Spleen (tissue), 11 donors: ENCODE results near the gene ST6GALNAC4. TPM values are rescaled to one million over a fixed set of nuclear protein-coding genes. Genes with fewer than 3 reads are reported as not detected.

Source experiments
- DNase-seq: peaks from one replicate; pipeline ENCODE4 v3.0.0-alpha.2; 2020
- H3K27ac ChIP-seq, 8 donors: fragments of 200-600 bp; sonication (generic) in 7 of 8; 1 replicate in 4 of 8; 2 replicates in 4 of 8; pipeline versions ENCODE4 v1.5.0 to v1.8.0; 2016 to 2021; ENCODE audit warnings: inconsistent platforms in 4 of 8, mild to moderate bottlenecking in 4 of 8, moderate library complexity in 1 of 8
- H3K27me3 ChIP-seq, 7 donors: fragments of 200-600 bp; sonication (generic) in 6 of 7; replicated peaks in 1 of 7; 1 replicate in 4 of 7; 2 replicates in 3 of 7; pipeline versions ENCODE4 v1.5.0 to v1.8.0; 2016 to 2021; ENCODE audit warnings: inconsistent platforms in 3 of 7, mild to moderate bottlenecking in 1 of 7
- H3K36me3 ChIP-seq, 6 donors: fragments of 200-600 bp; sonication (generic) in 5 of 6; 1 replicate in 4 of 6; 2 replicates in 2 of 6; pipeline versions ENCODE4 v1.5.0 to v1.8.0; 2016 to 2021; ENCODE audit warnings: inconsistent platforms in 2 of 6
- H3K4me1 ChIP-seq, 6 donors: fragments of 200-600 bp; sonication (generic) in 5 of 6; 1 replicate in 3 of 6; 2 replicates in 3 of 6; pipeline versions ENCODE4 v1.5.0 to v1.8.0; 2016 to 2021; ENCODE audit warnings: inconsistent platforms in 3 of 6
- H3K4me3 ChIP-seq, 8 donors: fragments of 200-600 bp; sonication (generic) in 7 of 8; 1 replicate in 4 of 8; 2 replicates in 4 of 8; pipeline versions ENCODE4 v1.5.0 to v1.8.0; 2016 to 2021; ENCODE audit warnings: inconsistent platforms in 4 of 8, mild to moderate bottlenecking in 4 of 8, moderate library complexity in 2 of 8
- H3K9me3 ChIP-seq, 8 donors: fragments of 200-600 bp; sonication (generic) in 7 of 8; 1 replicate in 4 of 8; 2 replicates in 4 of 8; pipeline versions ENCODE4 v1.5.0 to v1.8.0; 2016 to 2021; ENCODE audit warnings: inconsistent platforms in 4 of 8
- POLR2A ChIP-seq, 3 donors: fragments of 450-650 bp; IDR thresholded peaks; one replicate each; pipeline ENCODE4 v1.5.1; 2017; ENCODE audit warnings: antibody characterized with exemption in 3 of 3, mild to moderate bottlenecking in 1 of 3
- POLR2AphosphoS5 ChIP-seq, 3 donors: sonication (generic); formaldehyde crosslinking; IDR thresholded peaks; one replicate each; pipeline ENCODE4 v1.5.1; 2017; ENCODE audit warnings: antibody characterized with exemption in 3 of 3
- WGBS, 5 donors: extraction: QIAGEN DNeasy Blood & Tissue Kit in 3 of 5; methylation state at CpG; one replicate each; pipeline versions ENCODE4 v1.1.5 to v1.1.7; 2013 to 2018; 5-methylcytosine and 5-hydroxymethylcytosine counted together
- intact Hi-C: fragments of 100-400 bp; cut with DNase I; formaldehyde crosslinking; loops from one replicate; pipeline ENCODE4 v1.15.0; 2023; ENCODE audit warnings: low total_unique reads
- polyA plus RNA-seq, 3 donors: library from polyadenylated mRNA; stranded (reverse); fragments of 200-250 nt; gene quantifications; one replicate each; pipeline ENCODE4 v1.2.1, GENCODE V29; 2013
- total RNA-seq, 7 donors: library from RNA; depleted of rRNA in 3 of 7; stranded (reverse); fragments of >200 nt in 3 of 7; fragmentation: NEBNext Ultra II Directional in 4 of 7; extraction: Animal tissue kit (Norgen Biotek cat#: 25700) in 4 of 7; gene quantifications; one replicate each; pipeline versions ENCODE4 v1.1.0 to v1.2.1, GENCODE V29; 2016 to 2021
- TF ChIP-seq, protein P1 (sequence below), 11 experiments: fragments of 200-600 bp in 7 of 11; fragments of 450-650 bp in 4 of 11; sonication (generic) in 4 of 11; IDR thresholded peaks in 8 of 11; conservative IDR thresholded peaks in 3 of 11; 1 replicate in 7 of 11; 2 replicates in 4 of 11; pipeline versions ENCODE4 v1.4.0 to v1.8.0; 2016 to 2021; ENCODE audit warnings: antibody characterized with exemption in 11 of 11, inconsistent platforms in 4 of 11, mild to moderate bottlenecking in 1 of 11
- donor health status: healthy with polysubstance abuse.
- donor health status: DM: no; HTN: no; CAD: no; lungs with moderate emphysema.
- donor health status: DM: no; HTN: no; CAD: no.
- donor health status: Bipolar disorder and iron deficiency.
- donor health status: healthy.
- donor health status: DM: no; HTN: no; CAD: no.
- donor health status: DM: yes; HTN: yes; CAD: no.

Gene ST6GALNAC4
- total and polyA plus RNA-seq, 10 donors, result 16.0 to 92.8 (median 59.3) TPM

DNA sequence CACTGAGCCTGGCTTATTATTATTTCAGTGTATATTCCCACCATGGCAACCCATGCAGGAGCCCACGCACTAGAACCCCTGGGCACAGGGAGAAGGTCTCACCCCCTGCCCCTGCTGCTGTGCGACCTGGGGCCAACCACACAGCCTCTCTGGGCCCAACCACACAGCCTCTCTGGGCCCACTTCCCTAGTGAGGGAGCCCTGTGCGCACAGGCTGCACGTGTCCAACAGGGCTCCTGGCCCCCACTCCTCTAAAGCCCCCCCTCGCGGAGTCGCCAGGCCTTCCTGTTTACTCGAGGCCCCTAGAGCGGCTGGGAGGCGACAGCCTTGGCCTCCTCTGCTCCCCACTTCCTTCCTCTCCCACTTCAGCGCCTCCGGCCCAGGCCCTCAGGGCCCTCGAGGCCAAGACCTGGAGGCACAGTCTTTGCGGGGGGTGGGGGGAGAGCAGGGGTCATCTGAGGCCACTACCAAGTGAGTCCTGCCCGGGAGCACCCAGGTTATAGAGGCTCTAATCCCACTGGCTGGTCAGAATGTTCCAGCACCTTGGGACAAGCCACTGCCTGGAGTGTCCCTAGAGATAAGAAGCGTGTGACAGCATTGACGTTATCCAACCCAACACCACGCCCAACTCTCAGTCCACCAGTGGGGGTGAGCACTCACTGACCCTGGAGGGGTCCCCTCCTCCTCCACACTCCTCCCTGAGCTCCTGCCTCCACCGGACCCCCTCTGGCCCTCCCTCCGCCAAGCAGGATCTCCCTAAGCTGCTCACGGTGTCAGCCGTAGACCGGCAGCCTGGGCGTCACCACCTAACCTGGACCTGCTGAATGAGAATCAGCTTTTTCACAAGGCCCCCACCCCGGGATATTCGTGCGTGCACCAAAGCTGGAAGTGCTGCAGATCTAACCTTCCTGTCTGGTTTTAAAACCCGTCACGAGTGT, 54.5 kb downstream of the ST6GALNAC4 start:
- intact Hi-C loops, result loop anchor here (10.0 kb wide), 1 partner anchor 68 kb away; no protein-coding TSS in a partner anchor
- H3K36me3 ChIP-seq, result peaks cover 0 to 3% (median 0%) of the 10 kb centered on the region in 6 donors
- 10 to 18% (median 13%) methylated on average over 26 to 29 of the region's 29 CpGs for WGBS, 5 donors

DNA sequence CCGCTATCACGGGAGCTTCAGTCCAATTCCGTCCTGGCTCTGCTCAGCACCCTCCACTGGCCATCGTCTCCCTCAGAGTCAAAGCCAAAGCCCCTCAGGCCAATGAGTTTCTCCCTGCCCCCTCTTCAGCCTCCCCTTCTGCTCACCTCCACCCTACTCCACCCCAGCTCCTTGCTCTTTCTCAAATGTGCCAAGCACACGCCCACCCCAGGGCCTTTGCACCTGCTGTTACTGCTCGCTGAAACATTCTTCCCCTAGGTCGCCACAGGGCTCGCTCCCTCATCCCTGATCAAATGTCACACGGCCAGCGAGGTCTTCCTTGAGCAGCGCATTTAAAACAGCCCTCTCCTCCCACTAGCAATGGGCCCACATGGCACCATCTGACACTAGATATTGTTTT, 56.1 kb downstream of the ST6GALNAC4 start:
- WGBS, 5 donors, result 89 to 96% (median 92%) methylated on average over 11 of the region's 11 CpGs
- peaks cover 72 to 100% (median 92%) of the 10 kb centered on the region in 6 donors for H3K4me1 ChIP-seq
- peak overlapping the region in 6 of 8 donors; percentile 86 to 92 (median 89) for H3K27ac ChIP-seq

More for the DNA sequence above, 54.5 kb downstream of the ST6GALNAC4 start:
- no peaks in the 10 kb centered on the region for H3K27me3 ChIP-seq
- H3K27ac ChIP-seq, result peak overlapping the region; percentile 84 to 92 (median 88)
- H3K4me3 ChIP-seq, result peak overlapping the region in 1 of 8 donors; percentile 15
- TF ChIP-seq, protein P1, sequence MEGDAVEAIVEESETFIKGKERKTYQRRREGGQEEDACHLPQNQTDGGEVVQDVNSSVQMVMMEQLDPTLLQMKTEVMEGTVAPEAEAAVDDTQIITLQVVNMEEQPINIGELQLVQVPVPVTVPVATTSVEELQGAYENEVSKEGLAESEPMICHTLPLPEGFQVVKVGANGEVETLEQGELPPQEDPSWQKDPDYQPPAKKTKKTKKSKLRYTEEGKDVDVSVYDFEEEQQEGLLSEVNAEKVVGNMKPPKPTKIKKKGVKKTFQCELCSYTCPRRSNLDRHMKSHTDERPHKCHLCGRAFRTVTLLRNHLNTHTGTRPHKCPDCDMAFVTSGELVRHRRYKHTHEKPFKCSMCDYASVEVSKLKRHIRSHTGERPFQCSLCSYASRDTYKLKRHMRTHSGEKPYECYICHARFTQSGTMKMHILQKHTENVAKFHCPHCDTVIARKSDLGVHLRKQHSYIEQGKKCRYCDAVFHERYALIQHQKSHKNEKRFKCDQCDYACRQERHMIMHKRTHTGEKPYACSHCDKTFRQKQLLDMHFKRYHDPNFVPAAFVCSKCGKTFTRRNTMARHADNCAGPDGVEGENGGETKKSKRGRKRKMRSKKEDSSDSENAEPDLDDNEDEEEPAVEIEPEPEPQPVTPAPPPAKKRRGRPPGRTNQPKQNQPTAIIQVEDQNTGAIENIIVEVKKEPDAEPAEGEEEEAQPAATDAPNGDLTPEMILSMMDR (IDR thresholded peaks at IDR 0.05 in 8 of 11, conservative IDR thresholded peaks at IDR 0.05 in 3 of 11), result no peak
- no peak for TF ChIP-seq POLR2A (IDR thresholded peaks at IDR 0.05)
- TF ChIP-seq POLR2AphosphoS5 (IDR thresholded peaks at IDR 0.05), result peak; percentile 92 to 94 (median 93)
- no peaks in the 10 kb centered on the region for H3K9me3 ChIP-seq
- peaks cover 70 to 100% (median 91%) of the 10 kb centered on the region in 6 donors for H3K4me1 ChIP-seq
- DNase-seq, result peak; percentile 98

DNA sequence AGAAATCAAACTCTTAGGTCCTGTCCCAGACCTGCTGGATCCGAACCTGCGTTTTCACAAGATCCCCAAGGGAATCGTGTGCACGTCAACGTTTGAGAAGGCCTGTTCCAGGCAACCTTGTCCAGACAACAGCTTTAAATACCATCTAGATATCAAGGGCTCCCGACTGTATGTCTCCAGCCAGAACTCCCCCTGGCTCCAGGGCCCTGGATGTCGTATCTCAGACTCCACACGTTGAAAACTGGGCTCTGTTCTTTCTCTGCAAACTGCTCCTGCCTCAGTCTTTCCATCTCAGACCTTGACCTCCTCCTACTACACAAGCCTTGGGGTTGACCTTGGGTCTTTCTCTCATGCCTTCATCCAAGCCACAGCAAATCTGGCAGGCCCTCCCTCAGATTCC, 56.6 kb downstream of the ST6GALNAC4 start:
- WGBS, 5 donors, result 70 to 82% (median 76%) methylated on average over 8 of the region's 8 CpGs
- no peak for DNase-seq
- Histone ChIP-seq H3K4me3 (no peak overlapping the region), H3K9me3 (no peaks in the 10 kb centered on the region), H3K27me3 (no peaks in the 10 kb centered on the region), H3K27ac (peak overlapping the region in 6 of 8 donors; percentile 51 to 92 (median 89)), H3K4me1 (peaks cover 75 to 100% (median 93%) of the 10 kb centered on the region in 6 donors), H3K36me3 (no peaks in the 10 kb centered on the region)
- TF ChIP-seq, protein P1 (IDR thresholded peaks at IDR 0.05 in 8 of 11, conservative IDR thresholded peaks at IDR 0.05 in 3 of 11), result no peak
- no peak for TF ChIP-seq POLR2A (IDR thresholded peaks at IDR 0.05)
- no peak for TF ChIP-seq POLR2AphosphoS5 (IDR thresholded peaks at IDR 0.05)
- intact Hi-C loops, result loop anchor here (10.0 kb wide), 1 partner anchor 65 kb away; no protein-coding TSS in a partner anchor

More for the DNA sequence above, 56.1 kb downstream of the ST6GALNAC4 start:
- Histone ChIP-seq H3K9me3 (no peaks in the 10 kb centered on the region), H3K27me3 (no peaks in the 10 kb centered on the region), H3K36me3 (no peaks in the 10 kb centered on the region), H3K4me3 (no peak overlapping the region)
- no peak for DNase-seq
- intact Hi-C loops, result loop anchor here (10.0 kb wide), 1 partner anchor 66 kb away; no protein-coding TSS in a partner anchor
- no peak for TF ChIP-seq POLR2A (IDR thresholded peaks at IDR 0.05)
- TF ChIP-seq, protein P1 (IDR thresholded peaks at IDR 0.05 in 8 of 11, conservative IDR thresholded peaks at IDR 0.05 in 3 of 11), result no peak
- TF ChIP-seq POLR2AphosphoS5 (IDR thresholded peaks at IDR 0.05), result no peak
